Fibroblast of pulmonary artery (primary cell): ENCODE results near the gene MALRD1.

ENCODE experiments used
- DNase-seq: peaks from one replicate; pipeline ENCODE4 v3.0.0-alpha.2; 2010; ENCODE audit warnings: low read depth
- H3K4me3 ChIP-seq: replicated peaks from 2 replicates; pipeline ENCODE4 v1.5.1; 2011; ENCODE audit warnings: low read depth, mild to moderate bottlenecking, control low read depth, low read length, moderate library complexity
- CTCF ChIP-seq: IDR thresholded peaks from 2 replicates; pipeline ENCODE4 v1.5.1; 2011; ENCODE audit warnings: mild to moderate bottlenecking, control low read depth, low read length, inconsistent platforms; ENCODE audit errors: missing control alignments

MALRD1 gene

GRCh38 chr10:19663344-19663743 is 614.7 kb downstream of the MALRD1 start:
- no peak for DNase-seq
- no peak for TF ChIP-seq CTCF
- H3K4me3 ChIP-seq = no peak overlapping the region

DNA sequence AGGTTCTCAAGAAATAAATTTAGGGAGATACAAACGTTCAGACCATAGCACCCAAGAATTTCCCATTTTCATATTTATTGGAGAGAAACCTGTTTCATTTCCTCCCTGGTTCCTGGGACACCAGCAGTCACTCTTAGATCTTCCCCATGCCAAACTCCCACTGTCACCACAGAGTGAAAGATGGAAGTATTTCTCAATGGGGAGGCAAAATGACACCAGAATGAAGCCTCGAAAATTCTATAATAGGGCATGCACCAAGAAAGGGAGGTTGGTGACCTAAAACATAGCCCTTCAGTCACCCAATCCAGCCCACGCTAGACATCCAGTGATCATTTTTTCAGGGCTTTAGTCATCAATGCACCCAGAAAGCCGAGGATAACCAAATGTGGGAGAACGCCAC is 619.5 kb downstream of the MALRD1 start:
- no peak for DNase-seq
- no peak for TF ChIP-seq CTCF

GRCh38 chr10:19676063-19676462 is 627.5 kb downstream of the MALRD1 start:
- no peak for TF ChIP-seq CTCF
- no peak overlapping the region for H3K4me3 ChIP-seq
- DNase-seq = no peak

More for the DNA sequence above, 619.5 kb downstream of the MALRD1 start:
- no peak overlapping the region for H3K4me3 ChIP-seq

GRCh38 chr10:19683356-19683755 is 634.8 kb downstream of the MALRD1 start:
- TF ChIP-seq CTCF = no peak
- DNase-seq = no peak
- H3K4me3 ChIP-seq = no peak overlapping the region

- peak; percentile 11 for DNase-seq
- no peak overlapping the region for H3K4me3 ChIP-seq
- TF ChIP-seq CTCF = peak; percentile 12
Measured at GRCh38 chr10:19683960-19684359, 635.4 kb downstream of the MALRD1 start.

DNA sequence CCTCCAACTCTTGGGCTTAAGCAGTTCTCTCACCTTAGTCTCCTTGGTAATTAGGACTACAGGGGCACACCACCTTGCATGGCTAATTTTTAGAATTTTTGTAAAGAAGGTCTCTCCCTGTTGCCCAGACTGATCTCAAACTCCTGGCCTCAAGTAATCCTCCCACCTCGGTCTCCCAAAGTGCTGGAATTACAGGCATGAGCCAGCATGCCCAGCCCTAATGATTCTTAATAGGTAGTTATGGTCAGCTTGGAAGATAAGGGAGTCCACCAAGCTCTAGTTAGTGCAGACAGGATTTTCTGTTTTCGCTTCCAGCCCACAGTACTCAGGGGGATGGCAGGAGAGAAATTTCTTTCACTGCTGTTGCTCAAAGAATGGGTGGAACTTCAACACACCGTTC is 639.7 kb downstream of the MALRD1 start:
- TF ChIP-seq CTCF = no peak
- no peak overlapping the region for H3K4me3 ChIP-seq
- no peak for DNase-seq

GRCh38 chr10:19689231-19689630 is 640.6 kb downstream of the MALRD1 start:
- no peak overlapping the region for H3K4me3 ChIP-seq
- TF ChIP-seq CTCF = no peak
- DNase-seq = no peak
